ENCODE results near the gene FAM43A.

Gene FAM43A

GRCh38 chr3:194732617-194733016, 46.9 kb downstream of the FAM43A start:
- no peaks in the 10 kb centered on the region for H3K36me3 ChIP-seq (ENCODE audit: low read depth)
- H3K4me1 ChIP-seq (ENCODE audit: insufficient read depth, poor library complexity, severe bottlenecking): no peaks in the 10 kb centered on the region
- no peak for DNase-seq (ENCODE audit: low spot score)
- no peak overlapping the region for H3K4me3 ChIP-seq (ENCODE audit: severe bottlenecking)
- no peak for ATAC-seq (ENCODE audit: low read depth)
- H3K27me3 ChIP-seq (ENCODE audit: insufficient read depth, poor library complexity, severe bottlenecking): no peaks in the 10 kb centered on the region
- no peaks in the 10 kb centered on the region for H3K9me3 ChIP-seq (ENCODE audit: severe bottlenecking)
- no peak for TF ChIP-seq CTCF (IDR thresholded peaks at IDR 0.05; ENCODE audit: poor library complexity, severe bottlenecking)
- no peak overlapping the region for H3K27ac ChIP-seq (ENCODE audit: poor library complexity, severe bottlenecking)

GRCh38 chr3:194736277-194736895, 50.7 kb downstream of the FAM43A start:
- peaks cover 10% of the 10 kb centered on the region for H3K4me1 ChIP-seq (ENCODE audit: insufficient read depth, poor library complexity, severe bottlenecking)
- no peaks in the 10 kb centered on the region for H3K9me3 ChIP-seq (ENCODE audit: severe bottlenecking)
- no peak overlapping the region for H3K4me3 ChIP-seq (ENCODE audit: severe bottlenecking)
- ATAC-seq (ENCODE audit: low read depth) (no peak), DNase-seq (ENCODE audit: low spot score) (no peak)
- no peaks in the 10 kb centered on the region for H3K27me3 ChIP-seq (ENCODE audit: insufficient read depth, poor library complexity, severe bottlenecking)
- TF ChIP-seq CTCF (IDR thresholded peaks at IDR 0.05; ENCODE audit: poor library complexity, severe bottlenecking): no peak
- H3K36me3 ChIP-seq (ENCODE audit: low read depth): no peaks in the 10 kb centered on the region
- no peak overlapping the region for H3K27ac ChIP-seq (ENCODE audit: poor library complexity, severe bottlenecking)

GRCh38 chr3:194736896-194737600, 51.4 kb downstream of the FAM43A start:
- ATAC-seq (ENCODE audit: low read depth) (no peak), DNase-seq (ENCODE audit: low spot score) (no peak)
- Histone ChIP-seq H3K9me3 (ENCODE audit: severe bottlenecking) (no peaks in the 10 kb centered on the region), H3K36me3 (ENCODE audit: low read depth) (no peaks in the 10 kb centered on the region), H3K27ac (ENCODE audit: poor library complexity, severe bottlenecking) (no peak overlapping the region), H3K4me1 (ENCODE audit: insufficient read depth, poor library complexity, severe bottlenecking) (peaks cover 11% of the 10 kb centered on the region), H3K27me3 (ENCODE audit: insufficient read depth, poor library complexity, severe bottlenecking) (no peaks in the 10 kb centered on the region), H3K4me3 (ENCODE audit: severe bottlenecking) (no peak overlapping the region)
- no peak for TF ChIP-seq CTCF (IDR thresholded peaks at IDR 0.05; ENCODE audit: poor library complexity, severe bottlenecking)

All from RWPE2 (cell line).